IMR-90 (cell line): ENCODE measurements around the gene RFPL3.

Experiments used
- BHLHE40 ChIP-seq: fragments of 150-350 bp; IDR thresholded peaks from 2 replicates; pipeline ENCODE4 v1.6.1; 2016; ENCODE audit warnings: mild to moderate bottlenecking, low read depth, low read length
- RCOR1 ChIP-seq: IDR thresholded peaks from 2 replicates; pipeline ENCODE4 v1.6.1; 2012; ENCODE audit warnings: mild to moderate bottlenecking, low read length, improper control_type of control experiment; ENCODE audit not compliant: insufficient replicate concordance
- TF ChIP-seq, protein P1 (sequence below): conservative IDR thresholded peaks from 2 replicates; pipeline ENCODE4 v1.5.1; 2012; ENCODE audit warnings: mild to moderate bottlenecking, low read depth, low read length, improper control_type of control experiment

GRCh38 chr22:32317524-32317923 lies 40.1 kb upstream of the RFPL3 start:
- TF ChIP-seq RCOR1 (no peak), BHLHE40 (no peak)
- TF ChIP-seq, protein P1, sequence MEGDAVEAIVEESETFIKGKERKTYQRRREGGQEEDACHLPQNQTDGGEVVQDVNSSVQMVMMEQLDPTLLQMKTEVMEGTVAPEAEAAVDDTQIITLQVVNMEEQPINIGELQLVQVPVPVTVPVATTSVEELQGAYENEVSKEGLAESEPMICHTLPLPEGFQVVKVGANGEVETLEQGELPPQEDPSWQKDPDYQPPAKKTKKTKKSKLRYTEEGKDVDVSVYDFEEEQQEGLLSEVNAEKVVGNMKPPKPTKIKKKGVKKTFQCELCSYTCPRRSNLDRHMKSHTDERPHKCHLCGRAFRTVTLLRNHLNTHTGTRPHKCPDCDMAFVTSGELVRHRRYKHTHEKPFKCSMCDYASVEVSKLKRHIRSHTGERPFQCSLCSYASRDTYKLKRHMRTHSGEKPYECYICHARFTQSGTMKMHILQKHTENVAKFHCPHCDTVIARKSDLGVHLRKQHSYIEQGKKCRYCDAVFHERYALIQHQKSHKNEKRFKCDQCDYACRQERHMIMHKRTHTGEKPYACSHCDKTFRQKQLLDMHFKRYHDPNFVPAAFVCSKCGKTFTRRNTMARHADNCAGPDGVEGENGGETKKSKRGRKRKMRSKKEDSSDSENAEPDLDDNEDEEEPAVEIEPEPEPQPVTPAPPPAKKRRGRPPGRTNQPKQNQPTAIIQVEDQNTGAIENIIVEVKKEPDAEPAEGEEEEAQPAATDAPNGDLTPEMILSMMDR = no peak
